T follicular helper cell (primary cell): ENCODE measurements around the gene COMTD1.
"Not testable (repeated sequence)": the region's sequence is repeated elsewhere in the genome, so short reads cannot be mapped to it uniquely, and the experiment has no call there.

Experiments used
- DNase-seq: peaks from one replicate; pipeline ENCODE4 v3.0.0-alpha.2; 2020; ENCODE audit warnings: low read depth

The COMTD1 gene

DNA sequence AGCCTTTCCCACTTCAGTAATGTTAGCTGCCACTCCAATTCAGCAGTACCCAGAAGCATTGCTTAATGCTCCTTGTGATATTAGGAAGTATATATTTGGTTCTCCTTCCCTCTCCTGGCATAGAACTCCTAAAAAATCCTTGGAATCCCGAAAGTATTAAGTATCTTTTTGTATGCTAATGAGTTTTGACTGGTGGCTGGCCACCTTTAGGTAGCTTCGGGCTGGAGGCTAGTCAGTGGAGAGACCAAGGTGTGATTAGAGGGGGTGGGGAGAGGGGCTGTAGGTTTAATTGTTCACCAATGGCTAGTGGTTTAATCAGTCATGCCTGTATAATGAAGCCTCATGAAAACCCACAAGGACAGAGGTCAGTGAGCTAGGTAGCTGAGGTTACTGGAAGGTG is 12.2 kb downstream of the COMTD1 start:
- DNase-seq = no peak

DNA sequence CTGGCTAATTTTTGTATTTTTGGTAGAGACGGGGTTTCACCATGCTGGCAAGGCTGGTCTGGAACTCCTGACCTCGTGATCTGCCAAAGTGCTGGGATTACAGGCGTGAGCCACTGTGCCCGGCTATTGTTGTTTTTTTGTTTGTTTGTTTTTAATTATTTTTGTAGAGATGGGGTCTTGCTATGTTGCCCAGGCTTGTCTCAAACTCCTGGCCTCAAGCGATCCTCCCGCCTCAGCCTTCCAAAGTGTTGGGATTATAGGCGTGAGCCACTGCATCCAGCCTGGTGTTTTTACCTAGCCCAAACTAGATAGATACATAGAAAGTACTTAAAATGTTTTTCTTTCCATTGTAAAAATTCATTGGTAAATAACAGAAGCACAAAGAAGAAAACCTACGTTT is 14.3 kb downstream of the COMTD1 start:
- not testable (repeated sequence) for DNase-seq

DNA sequence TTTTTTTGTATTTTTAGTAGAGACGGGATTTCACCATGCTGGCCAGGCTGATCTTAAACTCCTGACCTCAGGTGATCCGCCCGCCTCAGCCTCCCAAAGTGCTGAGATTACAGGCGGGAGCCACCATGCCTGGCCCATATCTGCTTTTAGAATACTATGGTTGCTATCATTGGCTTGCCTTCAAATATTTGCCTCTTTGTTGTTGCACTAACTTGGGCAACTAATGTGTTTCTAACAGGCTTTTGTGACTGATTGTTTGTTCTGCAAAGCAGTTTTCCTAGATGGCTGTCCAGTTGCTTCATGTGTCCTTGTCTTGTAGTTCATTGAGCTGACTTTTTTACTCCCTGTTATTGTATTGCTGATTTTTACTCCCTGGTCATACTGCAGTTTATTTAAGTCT is 15.5 kb downstream of the COMTD1 start:
- DNase-seq = no peak

DNA sequence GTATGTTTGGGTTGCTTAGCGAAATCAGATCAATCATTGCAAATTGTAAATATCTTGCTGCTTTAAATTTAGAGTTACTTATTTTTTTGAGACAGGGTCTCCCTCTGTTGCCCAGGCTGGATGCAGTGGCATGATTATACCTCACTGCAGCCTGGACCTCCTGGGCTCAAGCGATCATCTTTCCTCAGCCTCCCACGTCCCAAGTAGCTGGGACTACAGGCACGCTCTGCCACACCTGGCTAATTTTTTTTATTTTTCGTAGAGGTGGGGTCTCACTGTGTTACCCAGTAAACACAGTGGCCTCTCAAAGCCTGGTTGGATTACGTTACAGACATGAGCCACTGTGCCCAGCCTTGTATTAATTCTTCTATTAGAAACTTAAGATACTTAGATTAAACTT is 23.4 kb downstream of the COMTD1 start:
- DNase-seq = no peak

DNA sequence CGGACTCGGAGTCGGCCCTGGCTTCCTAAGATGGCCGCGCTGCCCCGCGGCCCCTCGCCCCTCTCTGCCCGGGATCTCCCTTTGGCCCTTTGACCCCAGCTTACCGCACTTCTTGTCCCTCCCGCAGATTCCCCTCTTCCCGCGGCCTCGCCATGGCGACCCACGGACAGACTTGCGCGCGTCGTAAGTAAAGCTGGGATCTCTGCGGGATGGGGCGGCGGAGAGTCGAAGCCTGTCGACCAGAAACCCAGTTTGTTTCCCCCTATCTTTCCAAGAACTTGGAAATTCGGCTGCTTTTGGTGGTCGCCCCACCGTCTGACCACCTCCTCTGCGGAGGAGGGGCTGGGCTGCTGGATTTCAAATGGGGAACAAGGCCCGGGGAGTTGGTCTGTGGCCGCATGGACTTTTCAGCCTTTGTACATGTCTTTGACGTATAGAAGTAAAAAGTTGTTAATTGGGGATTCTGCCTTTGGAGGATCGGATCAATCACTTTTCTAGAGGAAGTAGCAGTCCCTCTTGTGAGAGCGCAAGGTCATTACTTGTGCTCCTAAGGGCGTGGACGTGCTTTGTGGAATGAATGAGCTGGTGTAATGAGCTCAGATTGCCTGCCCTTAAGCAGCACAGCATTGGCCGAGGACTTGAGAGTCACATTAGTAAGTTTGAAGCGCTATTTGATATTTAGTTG is 24.6 kb downstream of the COMTD1 start:
- DNase-seq = peak; percentile 2

DNA sequence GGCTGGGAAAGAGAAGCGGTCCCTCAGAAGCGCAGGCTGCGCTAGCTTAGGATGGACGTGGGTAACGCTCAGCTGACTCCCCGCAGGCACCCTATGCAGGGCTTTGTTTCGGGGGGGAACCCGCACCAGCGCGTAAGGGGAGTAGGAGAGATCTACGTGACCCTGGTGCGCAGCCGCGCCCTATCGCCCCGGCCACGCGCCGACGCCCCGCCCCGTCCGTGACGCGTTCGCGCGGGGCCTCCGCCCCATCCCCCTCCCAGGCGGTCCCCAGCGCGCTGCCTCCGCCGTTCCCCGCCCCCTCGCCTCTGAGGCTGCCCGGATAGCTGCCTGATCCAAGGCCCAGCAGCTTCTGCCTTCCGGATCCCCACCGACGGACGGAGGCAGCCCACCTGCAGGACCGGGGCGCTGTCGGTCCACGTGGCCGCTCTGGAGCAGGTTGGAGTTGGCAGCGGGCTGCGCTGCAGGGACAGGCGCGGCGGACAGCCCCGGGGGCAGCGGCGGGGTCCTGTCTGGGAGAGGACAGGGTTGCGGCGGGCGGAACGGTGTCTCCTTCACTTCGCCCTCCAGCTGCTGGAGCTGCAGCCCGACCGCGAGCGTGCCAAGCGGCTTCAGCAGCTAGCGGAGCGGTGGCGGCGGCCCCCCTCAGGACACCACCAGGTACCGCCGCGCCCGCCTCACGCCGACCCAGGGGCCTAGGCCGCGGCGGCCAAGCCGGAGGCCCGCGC is 25.3 kb downstream of the COMTD1 start, which contains the start of gene VDAC2:
VDAC2 (plus strand) TSS at position 515 of the 725 bp plus-strand sequence. CDS start 363 bp downstream, outside the sequence.
- DNase-seq = peak; percentile 91

DNA sequence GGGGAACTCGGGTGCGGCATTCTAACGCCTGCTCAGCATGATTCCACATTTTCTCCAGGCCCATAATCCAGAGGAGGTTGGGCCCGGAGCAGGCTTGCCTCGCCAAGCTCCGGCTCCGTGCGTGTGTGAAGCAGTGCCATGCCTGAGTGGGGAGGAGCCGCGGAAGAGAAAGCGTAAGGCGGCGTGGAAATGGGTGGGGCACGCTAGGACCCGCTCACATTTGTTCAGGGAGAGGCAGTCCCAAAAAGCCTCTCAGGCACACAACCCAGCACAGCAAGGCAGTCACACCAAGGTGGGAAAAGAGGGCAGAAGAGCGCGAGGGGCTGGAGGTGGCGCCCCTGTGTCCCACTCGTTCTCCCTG is 25.9 kb downstream of the COMTD1 start:
- DNase-seq = peak; percentile 63

DNA sequence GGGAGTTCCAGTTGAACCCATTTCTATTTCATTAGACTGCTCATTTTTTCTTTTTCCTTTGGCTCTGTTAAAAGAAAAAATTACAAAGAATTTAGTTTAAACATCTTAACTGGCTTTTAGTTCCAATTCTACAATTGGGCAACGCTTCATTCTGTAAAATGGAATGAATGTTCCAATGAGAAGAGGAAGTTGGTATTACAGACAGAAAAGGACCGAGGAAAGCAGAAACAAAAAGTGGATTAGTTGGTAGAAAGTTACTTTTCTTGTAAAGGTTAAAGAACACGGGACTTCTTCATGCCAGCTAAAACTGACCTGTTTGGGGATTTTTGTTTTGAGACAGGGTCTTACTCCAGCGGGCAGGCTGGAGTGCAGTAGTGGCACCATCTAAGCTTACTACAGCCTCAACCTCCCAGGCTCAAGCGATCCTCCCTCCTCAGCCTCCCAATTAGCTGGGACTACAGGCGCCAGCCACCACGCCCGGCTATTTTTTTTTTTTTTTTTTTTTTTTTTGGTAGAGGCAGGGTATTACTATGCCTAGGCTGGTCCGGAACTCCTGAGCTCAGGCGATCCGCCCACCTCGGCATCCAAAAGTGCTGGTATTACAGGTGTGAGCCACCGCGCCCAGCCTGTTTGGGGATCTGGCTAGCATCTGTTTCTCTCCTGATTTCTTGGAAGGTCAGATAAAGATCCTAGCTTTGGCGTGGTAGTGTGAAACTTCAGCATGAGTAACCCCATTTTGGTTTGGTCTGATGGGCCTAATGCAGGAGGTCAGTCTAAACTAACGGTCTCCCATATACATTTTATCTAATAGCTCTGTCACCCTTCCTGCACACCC is 26.5 kb downstream of the COMTD1 start:
- no peak for DNase-seq

DNA sequence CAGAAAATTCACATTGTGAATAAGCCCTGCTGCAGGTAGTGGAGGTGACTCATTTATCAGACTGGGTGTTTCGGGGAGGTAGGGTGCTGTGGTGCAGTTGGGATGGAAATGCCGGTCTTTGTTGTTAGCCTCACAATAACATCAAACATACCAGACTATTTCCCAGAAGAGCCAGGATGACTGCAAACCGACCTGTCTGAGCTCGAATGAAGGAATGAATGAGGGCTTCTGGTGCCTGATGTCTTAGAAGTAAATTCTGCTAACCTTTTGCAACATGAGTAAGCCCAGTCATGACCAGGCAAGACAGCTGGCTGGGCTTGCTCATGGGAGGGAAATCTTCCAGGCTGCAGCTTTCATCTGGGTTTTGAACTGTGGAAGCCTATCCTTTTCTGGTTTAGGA is 27.6 kb downstream of the COMTD1 start:
- no peak for DNase-seq

DNA sequence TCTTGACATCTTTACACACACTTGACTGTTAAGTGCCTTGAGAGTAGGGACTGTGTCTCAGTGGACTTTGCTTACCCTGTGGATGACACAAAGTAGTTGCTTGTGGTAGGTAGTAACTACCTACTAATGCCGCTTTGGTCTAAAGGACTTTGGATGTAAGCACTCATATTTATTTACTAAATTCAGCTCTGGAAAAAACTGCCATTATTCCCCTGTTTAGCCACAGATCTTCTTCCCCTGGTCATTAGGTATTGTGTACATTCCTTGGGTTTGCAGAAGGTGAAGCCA is 28.0 kb downstream of the COMTD1 start:
- DNase-seq = no peak

DNA sequence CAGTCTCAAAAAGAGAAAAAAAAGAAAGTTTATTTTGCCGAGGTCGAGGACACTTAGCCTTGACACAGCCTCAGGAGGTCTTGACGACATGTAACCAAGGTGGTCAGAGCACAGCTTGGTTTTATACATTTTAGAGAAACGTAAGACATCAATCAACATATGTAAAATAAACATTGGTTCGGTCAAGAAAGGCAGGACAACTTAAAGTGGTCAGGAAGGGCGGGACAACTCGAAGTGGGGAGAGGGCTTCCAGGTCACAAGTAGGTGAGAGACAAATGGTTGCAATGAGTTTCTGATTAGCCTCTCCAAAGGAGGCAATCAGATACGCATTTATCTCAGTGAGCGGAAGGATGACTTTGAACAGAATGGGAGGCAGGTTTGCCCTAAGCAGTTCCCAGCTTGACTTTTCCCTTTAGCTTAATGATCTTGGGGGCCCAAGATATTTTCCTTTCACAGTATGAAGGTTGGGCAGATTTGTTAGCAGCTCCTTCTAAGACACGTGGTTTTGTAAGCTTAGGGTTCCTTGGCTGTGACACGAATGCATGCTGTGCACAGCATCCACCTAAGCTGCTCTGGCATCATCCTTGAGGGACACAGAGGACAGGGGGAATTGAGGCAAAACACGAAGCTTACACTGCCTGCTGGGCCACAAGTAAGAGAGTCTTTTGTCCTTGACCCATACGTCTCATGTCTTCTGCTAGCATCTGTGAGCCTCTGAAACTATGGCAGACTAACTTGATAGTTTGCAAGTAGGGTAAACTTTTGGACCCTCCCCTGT is 28.5 kb downstream of the COMTD1 start:
- no peak for DNase-seq

DNA sequence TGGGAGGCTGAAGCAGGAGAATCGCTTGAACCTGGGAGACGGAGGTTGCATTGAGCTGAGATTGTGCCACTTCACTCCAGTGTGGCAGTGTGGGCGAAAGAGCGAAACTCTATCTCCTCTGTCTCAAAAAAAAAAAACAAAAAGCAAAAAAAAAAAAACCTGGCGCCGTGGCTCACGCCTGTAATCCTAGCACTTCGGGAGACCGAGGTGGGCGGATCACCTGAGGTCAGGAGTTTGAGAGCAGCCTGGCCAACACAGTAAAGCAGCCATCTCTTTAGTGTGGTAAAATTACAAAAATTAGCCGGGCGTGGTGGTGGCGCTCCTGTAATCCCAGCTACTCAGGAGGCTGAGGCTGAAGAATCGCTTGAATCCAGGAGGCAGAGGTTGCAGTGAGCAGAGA is 29.1 kb downstream of the COMTD1 start:
- not testable (repeated sequence) for DNase-seq

DNA sequence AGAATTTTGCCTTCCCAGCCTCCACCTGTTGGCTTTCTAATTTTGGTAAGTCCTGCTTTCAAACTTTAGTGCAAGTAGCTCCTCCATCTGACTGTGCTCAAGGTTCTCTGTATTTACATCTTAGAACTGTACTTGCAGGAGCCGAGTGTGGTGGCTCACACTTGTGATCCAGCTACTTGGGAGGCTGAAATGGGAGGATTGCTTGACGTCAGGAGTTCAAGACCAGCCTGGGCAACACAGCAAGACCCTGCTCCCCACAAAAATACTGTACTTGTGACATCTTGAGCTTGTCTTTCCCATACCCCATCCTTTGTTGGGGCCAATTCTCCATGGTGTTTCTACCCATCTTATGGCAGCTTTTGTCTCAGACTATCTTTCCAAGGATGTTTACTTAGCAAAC is 29.8 kb downstream of the COMTD1 start:
- no peak for DNase-seq

DNA sequence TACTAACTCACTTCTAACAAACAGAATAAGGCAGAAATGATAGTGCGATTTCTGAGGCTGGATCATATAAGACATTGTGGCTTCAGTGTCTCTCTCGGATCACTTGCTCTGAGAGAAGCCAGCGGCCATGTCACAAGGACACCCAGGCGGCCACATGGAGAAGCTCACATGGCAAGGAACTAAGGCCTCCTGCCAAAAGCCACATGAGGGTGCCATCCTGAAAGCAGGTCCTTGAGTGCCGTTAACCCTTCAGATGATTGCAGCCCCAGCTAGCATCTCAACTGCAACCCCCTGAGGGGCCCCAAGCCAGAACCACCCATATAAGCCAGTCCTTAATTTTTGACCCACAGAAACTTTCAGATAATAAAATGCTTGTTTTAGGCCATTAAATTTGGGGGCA is 32.0 kb downstream of the COMTD1 start:
- DNase-seq = no peak

DNA sequence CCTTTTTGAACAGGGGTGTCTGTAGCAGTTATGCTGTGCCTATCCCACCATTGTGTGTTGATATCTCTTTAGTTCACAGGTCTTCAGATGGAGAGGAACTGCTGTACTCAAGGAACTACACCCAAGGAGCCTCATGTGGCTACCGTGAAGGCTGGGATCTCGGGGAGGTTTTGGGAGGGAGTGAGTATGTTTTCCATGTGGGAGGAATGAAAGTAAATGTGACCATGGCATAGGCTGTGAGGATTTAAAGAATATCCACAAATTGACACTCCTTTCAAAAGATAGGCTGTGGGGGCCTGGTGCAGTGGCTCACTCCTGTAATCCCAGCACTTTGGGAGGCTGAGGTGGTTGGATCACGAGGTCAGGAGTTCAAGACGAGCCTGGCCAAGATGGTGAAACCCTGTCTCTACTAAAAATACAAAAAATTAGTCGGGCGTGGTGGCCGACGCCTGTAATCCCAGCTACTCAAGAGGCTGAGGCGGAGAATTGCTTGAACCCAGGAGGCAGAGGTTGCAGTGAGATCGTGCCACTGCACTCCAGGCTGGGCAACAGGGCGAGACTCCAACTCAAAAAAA is 32.6 kb downstream of the COMTD1 start:
- not testable (repeated sequence) for DNase-seq

DNA sequence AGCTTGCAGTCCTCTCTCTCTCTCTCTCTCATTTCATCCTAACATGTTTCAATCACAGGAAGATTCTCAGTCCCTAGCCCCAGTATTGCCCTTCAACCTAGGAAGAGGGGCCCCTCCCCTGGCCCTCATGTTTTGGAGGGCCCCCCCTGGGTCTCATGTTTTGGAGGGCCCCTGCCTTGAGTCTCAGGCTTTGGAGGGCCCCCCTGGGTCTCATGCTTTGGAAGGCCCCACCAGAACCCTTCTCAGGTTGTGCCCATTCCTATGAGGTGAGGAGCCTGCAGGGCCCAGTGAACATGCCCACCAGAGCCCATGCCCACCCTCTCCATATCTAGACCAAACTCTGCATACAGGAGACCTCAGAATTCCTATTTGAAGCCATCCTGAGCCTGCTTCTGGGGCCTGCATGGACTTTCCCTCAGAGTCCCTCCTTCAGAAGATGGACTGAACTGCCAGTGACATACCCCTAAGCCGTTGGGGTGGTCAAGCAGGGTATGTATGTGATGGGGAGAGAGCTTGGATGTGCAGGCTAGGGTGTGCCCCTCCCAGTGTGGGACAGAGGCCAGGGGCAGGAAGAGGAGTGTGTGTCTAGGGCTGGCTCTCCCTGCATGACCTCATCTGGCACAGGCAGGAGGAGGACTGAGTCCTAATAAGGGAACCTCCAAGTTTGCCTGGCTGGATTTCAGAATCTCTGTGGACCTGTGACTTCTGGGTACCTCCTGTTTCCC is 33.3 kb downstream of the COMTD1 start:
- no peak for DNase-seq

DNA sequence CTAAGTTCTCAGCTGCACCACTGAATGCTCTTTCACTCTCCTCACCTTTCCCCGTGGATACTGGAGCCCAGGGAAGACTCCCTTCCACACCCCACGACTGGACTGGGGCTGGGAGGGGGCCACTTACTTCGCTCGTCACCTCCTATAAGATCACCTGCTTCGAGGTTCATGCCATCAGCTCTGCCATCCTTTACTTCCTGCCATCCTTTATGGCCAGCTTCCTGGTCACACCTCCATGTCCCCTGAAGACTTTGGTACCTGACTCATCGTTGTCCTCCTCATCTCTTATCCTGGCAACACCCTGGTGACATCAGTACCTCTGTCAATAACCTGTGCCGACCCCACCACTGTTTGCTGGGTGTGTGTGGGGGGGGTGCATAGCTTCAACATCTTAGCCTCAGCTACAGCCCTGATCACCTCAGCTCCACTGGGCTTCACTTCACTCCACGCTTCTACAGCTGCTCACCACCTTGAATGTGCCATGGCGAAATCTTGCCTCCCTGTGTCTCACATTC is 33.9 kb downstream of the COMTD1 start:
- no peak for DNase-seq

DNA sequence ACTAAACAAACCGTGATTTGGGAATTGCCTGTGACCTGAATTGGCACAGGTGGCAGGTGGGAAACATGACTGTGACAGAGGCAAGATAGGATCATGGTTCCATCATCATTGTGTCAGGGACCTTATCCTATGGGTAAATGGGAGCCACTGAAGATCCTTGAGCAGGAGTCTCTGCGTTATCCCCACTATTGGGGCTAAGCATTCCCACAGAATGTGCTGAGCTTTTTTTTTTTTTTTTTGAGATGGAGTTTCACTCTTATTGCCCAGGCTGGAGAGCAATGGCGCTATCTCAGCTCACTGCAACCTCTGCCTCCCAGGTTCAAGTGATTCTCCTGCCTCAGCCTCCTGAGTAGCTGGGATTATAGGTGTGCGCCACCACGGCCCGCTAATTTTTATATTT is 35.8 kb downstream of the COMTD1 start:
- not testable (repeated sequence) for DNase-seq

DNA sequence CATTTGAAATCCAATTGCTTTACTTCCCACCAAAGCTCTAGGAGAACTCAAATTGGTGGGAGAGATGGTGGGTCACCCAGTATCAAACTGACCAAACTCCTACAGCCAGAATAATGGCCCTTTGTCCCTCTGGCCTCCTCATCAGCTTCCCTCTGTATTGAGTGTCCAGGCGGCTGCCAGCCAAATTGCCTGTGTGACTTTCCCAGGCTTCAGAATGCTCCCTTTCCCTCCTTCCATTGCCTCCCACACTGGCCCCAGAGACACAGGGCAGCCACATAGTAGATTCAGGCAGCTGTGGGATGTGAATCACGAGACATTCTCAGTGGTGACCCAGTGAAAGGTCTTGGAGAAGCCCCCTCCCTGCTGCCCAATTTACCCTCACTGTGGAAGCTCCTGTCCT is 37.9 kb downstream of the COMTD1 start:
- DNase-seq = no peak

DNA sequence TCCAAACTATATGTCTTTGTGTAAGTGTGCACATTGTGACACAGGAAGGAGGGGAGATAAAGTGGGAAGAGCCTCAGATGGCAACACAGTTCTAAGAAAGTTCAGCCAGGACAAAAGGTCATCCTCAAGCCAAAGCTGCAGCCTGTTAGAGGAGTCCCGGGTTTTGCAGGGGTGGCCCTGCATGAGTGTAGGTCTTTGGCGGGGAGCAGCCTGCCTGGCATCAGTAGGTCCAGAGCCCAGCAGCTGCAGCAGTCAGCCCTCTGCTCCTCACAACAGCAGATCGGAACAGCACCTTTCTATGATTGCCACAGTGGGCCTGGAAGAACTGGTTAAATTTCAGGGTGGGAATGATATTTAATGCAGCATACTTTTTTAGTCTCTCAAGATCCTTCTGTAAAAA is 38.7 kb downstream of the COMTD1 start:
- DNase-seq = no peak
